ENCODE results near the gene KCNT2.

DNA sequence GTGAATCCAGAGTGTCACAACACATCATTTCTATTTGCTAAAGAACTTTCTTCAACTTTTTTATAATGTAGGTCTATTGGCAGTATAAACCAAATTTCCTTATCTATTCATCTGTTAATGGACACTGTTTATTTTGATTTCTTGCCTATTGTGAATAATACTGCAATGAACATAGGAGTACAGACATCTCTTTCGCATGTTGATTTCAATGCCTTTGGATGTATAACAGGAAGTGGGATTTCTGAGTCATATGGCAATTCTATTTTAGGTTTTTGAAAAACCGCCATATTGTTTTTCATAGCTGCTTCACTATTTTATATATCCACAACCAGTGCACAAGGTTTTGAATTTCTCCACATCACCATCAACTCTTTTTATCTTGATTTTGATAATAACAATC is 198.7 kb downstream of the KCNT2 start:
- TF ChIP-seq, protein P1, sequence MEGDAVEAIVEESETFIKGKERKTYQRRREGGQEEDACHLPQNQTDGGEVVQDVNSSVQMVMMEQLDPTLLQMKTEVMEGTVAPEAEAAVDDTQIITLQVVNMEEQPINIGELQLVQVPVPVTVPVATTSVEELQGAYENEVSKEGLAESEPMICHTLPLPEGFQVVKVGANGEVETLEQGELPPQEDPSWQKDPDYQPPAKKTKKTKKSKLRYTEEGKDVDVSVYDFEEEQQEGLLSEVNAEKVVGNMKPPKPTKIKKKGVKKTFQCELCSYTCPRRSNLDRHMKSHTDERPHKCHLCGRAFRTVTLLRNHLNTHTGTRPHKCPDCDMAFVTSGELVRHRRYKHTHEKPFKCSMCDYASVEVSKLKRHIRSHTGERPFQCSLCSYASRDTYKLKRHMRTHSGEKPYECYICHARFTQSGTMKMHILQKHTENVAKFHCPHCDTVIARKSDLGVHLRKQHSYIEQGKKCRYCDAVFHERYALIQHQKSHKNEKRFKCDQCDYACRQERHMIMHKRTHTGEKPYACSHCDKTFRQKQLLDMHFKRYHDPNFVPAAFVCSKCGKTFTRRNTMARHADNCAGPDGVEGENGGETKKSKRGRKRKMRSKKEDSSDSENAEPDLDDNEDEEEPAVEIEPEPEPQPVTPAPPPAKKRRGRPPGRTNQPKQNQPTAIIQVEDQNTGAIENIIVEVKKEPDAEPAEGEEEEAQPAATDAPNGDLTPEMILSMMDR (IDR thresholded peaks at IDR 0.05), result no peak
- no peak for TF ChIP-seq POLR2A (IDR thresholded peaks at IDR 0.05)

Measured in Peyer's patch (tissue), 4 donors.